HUES48 (cell line): Measurements from ENCODE around the gene MAML3.

Source experiments
- H3K27ac ChIP-seq: one replicate; pipeline ENCODE4 v1.7.0; 2013; ENCODE audit warnings: low read depth, low read length, inconsistent platforms
- H3K27me3 ChIP-seq: 2 replicates; pipeline ENCODE4 v1.6.1; 2013; ENCODE audit warnings: mild to moderate bottlenecking, low read length; ENCODE audit not compliant: control insufficient read depth, insufficient read depth
- H3K36me3 ChIP-seq: 2 replicates; pipeline ENCODE4 v1.6.1; 2013; ENCODE audit warnings: low read length; ENCODE audit not compliant: control insufficient read depth, insufficient read depth
- H3K4me1 ChIP-seq: 2 replicates; pipeline ENCODE4 v1.6.1; 2013; ENCODE audit warnings: mild to moderate bottlenecking, low read length; ENCODE audit not compliant: control insufficient read depth, insufficient read depth
- H3K4me3 ChIP-seq: 2 replicates; pipeline ENCODE4 v1.5.1; 2013; ENCODE audit warnings: mild to moderate bottlenecking, low read depth, low read length
- H3K9ac ChIP-seq: 2 replicates; pipeline ENCODE4 v1.6.1; 2013; ENCODE audit warnings: mild to moderate bottlenecking, low read depth, low read length, moderate library complexity
- H3K9me3 ChIP-seq: 2 replicates; pipeline ENCODE4 v1.6.1; 2013; ENCODE audit warnings: low read length; ENCODE audit not compliant: control insufficient read depth, insufficient read depth

Gene MAML3

GRCh38 chr4:139790291-139790690 lies 363.7 kb downstream of the MAML3 start:
- Histone ChIP-seq H3K9me3 (no peaks in the 10 kb centered on the region), H3K4me3 (no peak overlapping the region), H3K4me1 (no peaks in the 10 kb centered on the region; the same call in 1 of the 2 replicates), H3K27ac (no peak overlapping the region), H3K36me3 (no peaks in the 10 kb centered on the region), H3K9ac (no peak overlapping the region), H3K27me3 (no peaks in the 10 kb centered on the region)

DNA sequence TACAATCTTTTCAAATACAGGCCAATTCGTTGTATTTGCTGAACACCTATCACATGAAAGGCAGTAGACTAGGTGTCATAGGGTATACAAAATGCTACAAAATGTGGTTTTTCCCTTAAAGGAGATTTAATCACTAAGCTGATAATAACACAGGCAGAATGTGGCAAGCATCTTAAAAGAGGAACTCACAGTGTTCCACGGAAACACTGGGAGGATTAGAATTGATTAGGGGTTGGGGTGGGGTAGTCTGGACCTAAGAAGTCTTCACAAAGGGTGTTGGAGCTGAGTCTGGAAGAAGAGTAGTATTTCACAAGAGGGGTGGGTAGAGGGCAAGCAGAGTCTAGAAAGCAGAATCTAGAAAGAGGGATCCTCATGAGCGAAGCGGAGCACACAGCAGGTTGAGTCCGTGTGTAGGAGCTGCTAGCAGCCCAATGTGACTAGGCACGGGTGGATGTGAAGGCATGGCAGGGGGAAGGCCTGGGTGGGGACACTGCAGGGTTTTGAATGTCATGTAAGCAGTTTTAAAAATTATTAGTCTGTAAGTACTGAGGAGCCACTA lies 364.8 kb downstream of the MAML3 start:
- Histone ChIP-seq H3K27me3 (no peaks in the 10 kb centered on the region), H3K36me3 (no peaks in the 10 kb centered on the region), H3K4me1 (peaks cover 2% of the 10 kb centered on the region), H3K4me3 (no peak overlapping the region), H3K9me3 (no peaks in the 10 kb centered on the region), H3K9ac (no peak overlapping the region), H3K27ac (no peak overlapping the region)

- Histone ChIP-seq H3K9me3 (no peaks in the 10 kb centered on the region), H3K36me3 (no peaks in the 10 kb centered on the region), H3K27me3 (no peaks in the 10 kb centered on the region), H3K27ac (no peak overlapping the region), H3K4me3 (no peak overlapping the region), H3K9ac (no peak overlapping the region), H3K4me1 (peaks cover 16% of the 10 kb centered on the region)
Observed at GRCh38 chr4:139786494-139787354, 367.3 kb downstream of the MAML3 start.

DNA sequence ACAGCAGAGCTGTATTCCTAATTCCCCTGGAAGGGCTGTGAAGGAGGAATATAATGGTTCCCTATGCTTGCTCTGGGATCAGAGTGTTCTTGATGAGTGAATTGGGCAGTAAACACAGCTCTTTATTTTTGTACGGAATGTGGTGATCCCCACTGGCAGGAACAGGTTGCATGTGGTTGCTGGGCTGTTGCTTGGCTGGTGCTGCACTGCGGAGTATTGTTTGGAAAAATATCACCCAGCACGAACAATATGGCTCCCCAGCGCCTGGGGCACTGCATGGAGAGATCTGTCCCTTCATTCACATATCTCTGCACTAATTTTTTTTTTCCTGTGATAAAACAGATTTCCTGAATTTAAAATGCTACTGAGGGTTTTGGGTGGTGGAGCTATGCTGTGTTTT lies 368.6 kb downstream of the MAML3 start:
- H3K27ac ChIP-seq, result no peak overlapping the region
- H3K36me3 ChIP-seq, result no peaks in the 10 kb centered on the region
- no peak overlapping the region for H3K4me3 ChIP-seq
- peaks cover 16% of the 10 kb centered on the region for H3K4me1 ChIP-seq
- H3K9ac ChIP-seq, result no peak overlapping the region
- H3K27me3 ChIP-seq, result no peaks in the 10 kb centered on the region
- no peaks in the 10 kb centered on the region for H3K9me3 ChIP-seq

DNA sequence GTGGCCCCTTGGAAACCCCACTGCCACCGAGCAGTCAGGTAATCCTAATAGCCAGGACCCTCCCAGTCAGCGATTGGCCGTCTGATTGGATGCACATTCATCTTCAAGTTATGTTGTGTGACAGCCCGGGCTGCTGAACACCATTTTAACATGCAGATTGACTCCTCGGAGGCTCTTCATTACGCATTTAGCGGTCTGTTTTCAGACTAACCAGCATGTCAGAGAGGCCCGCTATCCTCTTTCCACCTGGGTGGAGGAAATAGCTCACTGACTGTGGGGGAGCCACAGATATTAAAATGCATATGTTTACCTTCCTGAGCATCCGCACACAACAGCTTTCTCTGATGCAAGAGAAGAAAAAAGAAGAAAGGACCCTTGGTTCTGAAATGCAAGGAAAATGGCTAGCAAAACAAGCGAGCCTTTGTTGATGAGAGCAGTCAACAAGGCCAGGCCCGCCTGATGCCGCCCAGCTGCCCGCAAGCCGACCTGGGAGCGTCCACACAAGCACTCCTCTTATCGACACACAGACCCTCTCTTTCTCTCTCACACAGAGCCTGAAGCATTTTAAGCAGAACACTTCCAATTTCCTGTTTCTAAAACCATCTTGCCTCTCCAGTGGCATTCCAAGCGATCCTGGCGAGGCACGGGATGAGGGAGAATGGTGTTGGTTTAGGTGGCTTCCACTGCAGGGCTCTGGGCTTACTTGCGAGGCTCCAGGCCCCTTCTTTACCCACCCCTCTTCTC lies 370.1 kb downstream of the MAML3 start:
- peaks cover 16% of the 10 kb centered on the region for H3K4me1 ChIP-seq
- no peaks in the 10 kb centered on the region for H3K27me3 ChIP-seq
- H3K4me3 ChIP-seq, result no peak overlapping the region
- H3K9ac ChIP-seq, result no peak overlapping the region
- H3K9me3 ChIP-seq, result no peaks in the 10 kb centered on the region
- H3K27ac ChIP-seq, result peak overlapping the region; percentile 12
- H3K36me3 ChIP-seq, result no peaks in the 10 kb centered on the region

GRCh38 chr4:139782926-139783522 lies 371.0 kb downstream of the MAML3 start:
- Histone ChIP-seq H3K27me3 (no peaks in the 10 kb centered on the region), H3K4me3 (no peak overlapping the region), H3K27ac (peak overlapping the region; percentile 12), H3K9me3 (no peaks in the 10 kb centered on the region), H3K4me1 (peaks cover 16% of the 10 kb centered on the region), H3K9ac (no peak overlapping the region), H3K36me3 (no peaks in the 10 kb centered on the region)

- Histone ChIP-seq H3K27ac (no peak overlapping the region), H3K36me3 (no peaks in the 10 kb centered on the region), H3K27me3 (no peaks in the 10 kb centered on the region), H3K4me3 (no peak overlapping the region), H3K9me3 (no peaks in the 10 kb centered on the region), H3K4me1 (peaks cover 18% of the 10 kb centered on the region), H3K9ac (no peak overlapping the region)
Observed at GRCh38 chr4:139781066-139781465, 372.9 kb downstream of the MAML3 start.

- H3K4me1 ChIP-seq, result peaks cover 32% of the 10 kb centered on the region
Observed at GRCh38 chr4:139779691-139780090, 374.3 kb downstream of the MAML3 start.

GRCh38 chr4:139777757-139778156 lies 376.2 kb downstream of the MAML3 start:
- Histone ChIP-seq H3K4me1 (peaks cover 18% of the 10 kb centered on the region), H3K36me3 (no peaks in the 10 kb centered on the region), H3K27me3 (no peaks in the 10 kb centered on the region)

More at GRCh38 chr4:139779691-139780090, 374.3 kb downstream of the MAML3 start:
- Histone ChIP-seq H3K4me3 (no peak overlapping the region), H3K27me3 (no peaks in the 10 kb centered on the region), H3K9ac (no peak overlapping the region), H3K27ac (no peak overlapping the region), H3K9me3 (no peaks in the 10 kb centered on the region), H3K36me3 (no peaks in the 10 kb centered on the region)

GRCh38 chr4:139776235-139776634 lies 377.7 kb downstream of the MAML3 start:
- Histone ChIP-seq H3K9me3 (no peaks in the 10 kb centered on the region), H3K4me3 (no peak overlapping the region), H3K36me3 (no peaks in the 10 kb centered on the region), H3K27me3 (no peaks in the 10 kb centered on the region), H3K9ac (no peak overlapping the region), H3K27ac (no peak overlapping the region), H3K4me1 (peaks cover 17% of the 10 kb centered on the region)

More at GRCh38 chr4:139777757-139778156, 376.2 kb downstream of the MAML3 start:
- H3K4me3 ChIP-seq, result no peak overlapping the region
- no peak overlapping the region for H3K9ac ChIP-seq
- no peaks in the 10 kb centered on the region for H3K9me3 ChIP-seq
- H3K27ac ChIP-seq, result no peak overlapping the region
